HepG2 (cell line): ENCODE measurements around the gene KRT3. TPM values are rescaled to one million over a fixed set of nuclear protein-coding genes. Genes with fewer than 3 reads are reported as not detected.

ENCODE experiments used
- ATAC-seq: fragments of 200-7000 bp; cut with Tn5 transposase; 3 replicates; pipeline ENCODE4 v1.9.1; 2020; ENCODE audit warnings: mild to moderate bottlenecking, moderate library complexity
- BruUV-seq: library from RNA; stranded (reverse); fragments of 400-500 nt; replicated peaks from 2 replicates; lab custom pipeline; 2021; lab: Mats Ljungman, UMichigan
- CTCF ChIA-PET: fragments of 300-600 bp; formaldehyde crosslinking; extraction: SDS; loops from one replicate; lab custom pipeline; 2021; ENCODE audit warnings: low total read pairs, inconsistent platforms, low intra/inter-chr PET ratio; lab: Yijun Ruan, JAX
- POLR2A ChIA-PET: fragments of 350-600 bp; sonication (Branson Sonifier 250); formaldehyde crosslinking; loops from one replicate; lab custom pipeline; 2020; ENCODE audit warnings: antibody characterized with exemption, inconsistent platforms; lab: Yijun Ruan, JAX
- DNase-seq: peaks from one replicate; pipeline ENCODE4 v3.0.0-alpha.2; 2015; ENCODE audit warnings: low spot score
- FAIRE-seq: peaks from 3 replicates; lab custom pipeline; 2011; peaks lifted over from hg19 to GRCh38; lab: Jason Lieb, UNC
- H2AFZ ChIP-seq: one replicate; pipeline ENCODE4 v1.6.1; 2011; ENCODE audit warnings: low read length, inconsistent platforms
- H3K27ac ChIP-seq: fragments of 300-600 bp; 3 replicates; pipeline ENCODE4 v1.8.0; 2011; ENCODE audit warnings: mixed run types, mild to moderate bottlenecking, mixed read lengths, low read length, inconsistent platforms; ENCODE audit not compliant: insufficient read depth; ENCODE audit errors: extremely low read length
- H3K27me3 ChIP-seq, 2 experiments: fragments of 200-600 bp in 1 of 2; 2 replicates in 1 of 2; 3 replicates in 1 of 2; pipeline versions ENCODE4 v1.6.0 to v1.8.0; 2011; ENCODE audit warnings: low read length in 2 of 2, mild to moderate bottlenecking in 2 of 2, moderate library complexity in 2 of 2, inconsistent platforms in 1 of 2; ENCODE audit not compliant: insufficient read depth in 2 of 2, control insufficient read depth in 1 of 2
- H3K36me3 ChIP-seq, 2 experiments: fragments of 200-600 bp in 1 of 2; replicated peaks in 1 of 2; 2 replicates in 1 of 2; 3 replicates in 1 of 2; pipeline versions ENCODE4 v1.5.1 to v1.8.0; 2011; ENCODE audit warnings: low read length in 2 of 2, inconsistent platforms in 1 of 2; ENCODE audit not compliant: insufficient read depth in 2 of 2, control insufficient read depth in 1 of 2
- H3K4me1 ChIP-seq: 2 replicates; pipeline ENCODE4 v1.5.1; 2012; ENCODE audit warnings: low read length, inconsistent platforms; ENCODE audit not compliant: insufficient read depth
- H3K4me2 ChIP-seq: 2 replicates; pipeline ENCODE4 v1.6.0; 2011; ENCODE audit warnings: low read depth, low read length, inconsistent platforms
- H3K4me3 ChIP-seq, 3 experiments: fragments of 200-600 bp in 1 of 3; sonication (generic), shearing (Covaris generic) in 1 of 3; replicated peaks in 1 of 3; 2 replicates each; pipeline ENCODE4 v1.5.1; 2011 to 2016; ENCODE audit warnings: low read length in 3 of 3, inconsistent platforms in 2 of 3, low read depth in 2 of 3, mild to moderate bottlenecking in 2 of 3, control low read depth in 1 of 3, mixed read lengths in 1 of 3; ENCODE audit not compliant: insufficient read depth in 1 of 3
- H3K79me2 ChIP-seq: one replicate; pipeline ENCODE4 v1.6.1; 2011; ENCODE audit warnings: low read length, inconsistent platforms; ENCODE audit not compliant: insufficient read depth
- H3K9ac ChIP-seq: 2 replicates; pipeline ENCODE4 v1.6.0; 2011; ENCODE audit warnings: mild to moderate bottlenecking, low read depth, low read length, inconsistent platforms; ENCODE audit not compliant: insufficient read depth
- H3K9me3 ChIP-seq: 2 replicates; pipeline ENCODE4 v1.5.1; 2012; ENCODE audit warnings: mild to moderate bottlenecking, low read length
- H4K20me1 ChIP-seq: 2 replicates; pipeline ENCODE4 v1.6.0; 2011; ENCODE audit warnings: inconsistent platforms, mild to moderate bottlenecking, low read length, moderate library complexity; ENCODE audit not compliant: insufficient read depth
- GTF2F1 ChIP-seq: fragments of 150-350 bp; IDR thresholded peaks from 2 replicates; pipeline ENCODE4 v1.6.1; 2014; ENCODE audit warnings: low read length
- HCFC1 ChIP-seq: fragments of 150-350 bp; IDR thresholded peaks from 2 replicates; pipeline ENCODE4 v1.6.1; 2014; ENCODE audit warnings: low read depth, low read length
- HNRNPH1 ChIP-seq: fragments of 200-400 bp; formaldehyde crosslinking; optimal IDR thresholded peaks from 2 replicates; pipeline ENCODE3; 2017; ENCODE audit warnings: mild to moderate bottlenecking, low read depth, low read length
- RBFOX2 ChIP-seq: fragments of 200-400 bp; formaldehyde crosslinking; IDR thresholded peaks from 2 replicates; pipeline ENCODE4 v1.6.1; 2017; ENCODE audit warnings: low read depth, mild to moderate bottlenecking, low read length
- SP5 ChIP-seq: IDR thresholded peaks from 2 replicates; pipeline ENCODE4 v1.6.1; 2016; ENCODE audit warnings: low read depth, borderline replicate concordance
- ZBTB8A ChIP-seq: sonication (generic); formaldehyde crosslinking; IDR thresholded peaks from 2 replicates; pipeline ENCODE4 v1.4.0; 2020; ENCODE audit warnings: mild to moderate bottlenecking, low read depth, missing genetic modification reagents, borderline replicate concordance
- ZNF230 ChIP-seq: sonication (generic); formaldehyde crosslinking; IDR thresholded peaks from 2 replicates; pipeline ENCODE4 v1.4.0; 2020; ENCODE audit warnings: mild to moderate bottlenecking, missing genetic modification reagents
- ZNF3 ChIP-seq: IDR thresholded peaks from 2 replicates; pipeline ENCODE4 v1.7.0; 2017; ENCODE audit warnings: inconsistent platforms
- ZNF510 ChIP-seq: sonication (generic); formaldehyde crosslinking; IDR thresholded peaks from 2 replicates; pipeline ENCODE4 v1.4.0; 2020; ENCODE audit warnings: low read depth, mild to moderate bottlenecking, missing genetic modification reagents
- ZNF879 ChIP-seq: sonication (generic); formaldehyde crosslinking; IDR thresholded peaks from 2 replicates; pipeline ENCODE4 v1.8.1; 2023; ENCODE audit warnings: missing genetic modification reagents
- WGBS: methylation state at CpG from one replicate; pipeline ENCODE4 v1.1.6; 2017; ENCODE audit warnings: low lambda C conversion rate; 5-methylcytosine and 5-hydroxymethylcytosine counted together
- in situ Hi-C: cut with HindIII; loops from 2 replicates; pipeline ENCODE4 v1.10.0; 2017; ENCODE audit warnings: low pct_unique_long_range_greater_than_20kb; ENCODE audit not compliant: extremely low pct_ligation_motif_present
- intact Hi-C: fragments of 100-400 bp; cut with micrococcal nuclease; formaldehyde crosslinking; loops from one replicate; pipeline ENCODE4 v1.10.0; 2022; ENCODE audit not compliant: unreplicated experiment
- polyA plus RNA-seq, 8 experiments: library from polyadenylated mRNA; depleted of rRNA in 3 of 8; stranded (reverse) in 7 of 8; unstranded in 1 of 8; fragments of >200 nt; fragmentation: Illumina TruSeq in 4 of 8; extraction: Trizol in 4 of 8; gene quantifications; 2 replicates each; pipeline versions ENCODE4 v1.2.1 to v1.2.3, GENCODE V29; 2011 to 2016; ENCODE audit warnings: low read depth in 4 of 8, missing spikeins in 1 of 8, mixed read lengths in 1 of 8; ENCODE audit not compliant: insufficient read depth in 1 of 8
- total RNA-seq, 5 experiments: library from RNA; depleted of rRNA; stranded (reverse); fragments of >200 nt; fragmentation: Illumina TruSeq; extraction: Trizol; gene quantifications; 2 replicates each; pipeline ENCODE4 v1.2.3, GENCODE V29; 2016; ENCODE audit warnings: low read depth in 1 of 5
- TF ChIP-seq, protein P1 (sequence below): fragments of 450-650 bp; IDR thresholded peaks from 2 replicates; pipeline ENCODE4 v1.6.1; 2016
- TF ChIP-seq, protein P2 (sequence below): sonication (generic); formaldehyde crosslinking; IDR thresholded peaks from 2 replicates; pipeline ENCODE4 v1.5.0; 2020; ENCODE audit warnings: missing genetic modification reagents
- TF ChIP-seq, protein P3 (sequence below): sonication (generic); formaldehyde crosslinking; IDR thresholded peaks from 2 replicates; pipeline ENCODE4 v1.8.0; 2023; ENCODE audit warnings: mild to moderate bottlenecking, missing genetic modification reagents
- TF ChIP-seq, protein P4 (sequence below): sonication (generic); formaldehyde crosslinking; IDR thresholded peaks from 2 replicates; pipeline ENCODE4 v1.4.0; 2020; ENCODE audit warnings: missing genetic modification reagents, borderline replicate concordance
- TF ChIP-seq, protein P5 (sequence below): sonication (generic); formaldehyde crosslinking; IDR thresholded peaks from 2 replicates; pipeline ENCODE4 v1.4.0; 2020; ENCODE audit warnings: missing genetic modification reagents

KRT3 gene
- total and polyA plus RNA-seq, 2 of the 13 experiments (the other 11 are each of a cell fraction or from before 2014, with no cell fraction given): not detected

DNA sequence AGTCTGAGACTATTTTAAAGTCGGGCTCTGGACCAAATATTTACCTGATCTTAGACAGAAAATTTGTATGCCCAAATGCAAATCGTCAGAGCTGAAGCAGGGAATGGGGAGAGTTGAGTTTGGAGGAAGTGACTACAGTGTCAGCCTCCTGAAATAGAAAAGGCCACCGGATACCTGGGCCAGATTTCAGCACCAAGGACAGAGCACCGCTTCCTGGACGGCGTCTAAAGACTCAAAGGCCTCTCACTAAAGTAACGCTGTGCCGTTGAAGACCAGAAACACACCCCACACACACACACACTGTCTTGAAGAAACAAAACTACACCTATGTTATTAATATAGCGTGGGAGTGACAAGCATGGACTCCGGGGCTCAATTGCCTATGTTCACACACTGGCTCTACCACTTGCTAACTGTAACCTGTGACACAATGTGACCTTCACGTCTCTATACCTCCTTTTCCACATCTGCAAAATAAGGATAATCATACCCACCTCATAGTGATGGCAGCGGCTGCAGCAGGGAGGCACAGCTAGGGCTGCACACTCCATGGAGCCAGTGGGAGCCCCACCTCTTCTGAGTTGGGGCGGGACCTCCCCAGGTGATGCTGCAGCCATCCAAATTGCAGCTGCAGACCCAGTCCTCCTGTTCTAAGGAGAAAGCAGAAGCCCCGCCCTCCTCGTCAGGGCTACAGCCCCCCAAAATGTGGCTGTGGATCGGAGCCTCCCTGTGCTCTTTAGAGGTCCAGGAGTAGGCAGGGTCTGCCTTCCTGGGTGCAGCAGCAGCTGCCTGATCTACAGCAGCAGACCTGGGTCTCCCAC, 54.3 kb downstream of the KRT3 start:
- CTCF ChIA-PET: no interaction called here
- Histone ChIP-seq H4K20me1 (no peaks in the 10 kb centered on the region; the same call in 1 of the 2 replicates), H3K36me3 (no peaks in the 10 kb centered on the region), H3K4me3 (no peak overlapping the region), H3K9me3 (no peaks in the 10 kb centered on the region), H3K27me3 (peaks cover 0 to 3% of the 10 kb centered on the region in 2 experiments; a peak in 1 of 5 replicates), H3K9ac (no peak overlapping the region), H3K4me2 (no peak overlapping the region), H3K4me1 (no peaks in the 10 kb centered on the region), H2AFZ (no peak overlapping the region), H3K27ac (no peak overlapping the region), H3K79me2 (no peaks in the 10 kb centered on the region)
- peak; percentile 51 for ATAC-seq
- BruUV-seq: no TSS peak
- POLR2A ChIA-PET: no interaction called here
- FAIRE-seq: peak; percentile 48
- WGBS: 3% methylated on average over 9 of the region's 16 CpGs
- peak; percentile 24 for DNase-seq
- in situ Hi-C loops (no loop called here), intact Hi-C loops (no loop called here)
- TF ChIP-seq ZNF510 (CRISPR knock-in tag) (no peak), HCFC1 (no peak), ZNF230 (no peak), HNRNPH1 (no peak), GTF2F1 (no peak), SP5 (CRISPR knock-in tag) (no peak), RBFOX2 (no peak), ZNF879 (CRISPR knock-in tag) (no peak), ZNF3 (CRISPR knock-in tag) (no peak), ZBTB8A (CRISPR knock-in tag) (no peak)
- TF ChIP-seq, protein P1, sequence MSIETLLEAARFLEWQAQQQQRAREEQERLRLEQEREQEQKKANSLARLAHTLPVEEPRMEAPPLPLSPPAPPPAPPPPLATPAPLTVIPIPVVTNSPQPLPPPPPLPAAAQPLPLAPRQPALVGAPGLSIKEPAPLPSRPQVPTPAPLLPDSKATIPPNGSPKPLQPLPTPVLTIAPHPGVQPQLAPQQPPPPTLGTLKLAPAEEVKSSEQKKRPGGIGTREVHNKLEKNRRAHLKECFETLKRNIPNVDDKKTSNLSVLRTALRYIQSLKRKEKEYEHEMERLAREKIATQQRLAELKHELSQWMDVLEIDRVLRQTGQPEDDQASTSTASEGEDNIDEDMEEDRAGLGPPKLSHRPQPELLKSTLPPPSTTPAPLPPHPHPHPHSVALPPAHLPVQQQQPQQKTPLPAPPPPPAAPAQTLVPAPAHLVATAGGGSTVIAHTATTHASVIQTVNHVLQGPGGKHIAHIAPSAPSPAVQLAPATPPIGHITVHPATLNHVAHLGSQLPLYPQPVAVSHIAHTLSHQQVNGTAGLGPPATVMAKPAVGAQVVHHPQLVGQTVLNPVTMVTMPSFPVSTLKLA: no peak
- TF ChIP-seq, protein P2, sequence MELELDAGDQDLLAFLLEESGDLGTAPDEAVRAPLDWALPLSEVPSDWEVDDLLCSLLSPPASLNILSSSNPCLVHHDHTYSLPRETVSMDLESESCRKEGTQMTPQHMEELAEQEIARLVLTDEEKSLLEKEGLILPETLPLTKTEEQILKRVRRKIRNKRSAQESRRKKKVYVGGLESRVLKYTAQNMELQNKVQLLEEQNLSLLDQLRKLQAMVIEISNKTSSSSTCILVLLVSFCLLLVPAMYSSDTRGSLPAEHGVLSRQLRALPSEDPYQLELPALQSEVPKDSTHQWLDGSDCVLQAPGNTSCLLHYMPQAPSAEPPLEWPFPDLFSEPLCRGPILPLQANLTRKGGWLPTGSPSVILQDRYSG (CRISPR knock-in tag): no peak
- TF ChIP-seq, protein P3, sequence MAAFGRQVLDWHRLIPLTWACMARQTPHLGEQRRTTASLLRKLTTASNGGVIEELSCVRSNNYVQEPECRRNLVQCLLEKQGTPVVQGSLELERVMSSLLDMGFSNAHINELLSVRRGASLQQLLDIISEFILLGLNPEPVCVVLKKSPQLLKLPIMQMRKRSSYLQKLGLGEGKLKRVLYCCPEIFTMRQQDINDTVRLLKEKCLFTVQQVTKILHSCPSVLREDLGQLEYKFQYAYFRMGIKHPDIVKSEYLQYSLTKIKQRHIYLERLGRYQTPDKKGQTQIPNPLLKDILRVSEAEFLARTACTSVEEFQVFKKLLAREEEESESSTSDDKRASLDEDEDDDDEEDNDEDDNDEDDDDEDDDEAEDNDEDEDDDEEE (CRISPR knock-in tag): no peak
- TF ChIP-seq, protein P4, sequence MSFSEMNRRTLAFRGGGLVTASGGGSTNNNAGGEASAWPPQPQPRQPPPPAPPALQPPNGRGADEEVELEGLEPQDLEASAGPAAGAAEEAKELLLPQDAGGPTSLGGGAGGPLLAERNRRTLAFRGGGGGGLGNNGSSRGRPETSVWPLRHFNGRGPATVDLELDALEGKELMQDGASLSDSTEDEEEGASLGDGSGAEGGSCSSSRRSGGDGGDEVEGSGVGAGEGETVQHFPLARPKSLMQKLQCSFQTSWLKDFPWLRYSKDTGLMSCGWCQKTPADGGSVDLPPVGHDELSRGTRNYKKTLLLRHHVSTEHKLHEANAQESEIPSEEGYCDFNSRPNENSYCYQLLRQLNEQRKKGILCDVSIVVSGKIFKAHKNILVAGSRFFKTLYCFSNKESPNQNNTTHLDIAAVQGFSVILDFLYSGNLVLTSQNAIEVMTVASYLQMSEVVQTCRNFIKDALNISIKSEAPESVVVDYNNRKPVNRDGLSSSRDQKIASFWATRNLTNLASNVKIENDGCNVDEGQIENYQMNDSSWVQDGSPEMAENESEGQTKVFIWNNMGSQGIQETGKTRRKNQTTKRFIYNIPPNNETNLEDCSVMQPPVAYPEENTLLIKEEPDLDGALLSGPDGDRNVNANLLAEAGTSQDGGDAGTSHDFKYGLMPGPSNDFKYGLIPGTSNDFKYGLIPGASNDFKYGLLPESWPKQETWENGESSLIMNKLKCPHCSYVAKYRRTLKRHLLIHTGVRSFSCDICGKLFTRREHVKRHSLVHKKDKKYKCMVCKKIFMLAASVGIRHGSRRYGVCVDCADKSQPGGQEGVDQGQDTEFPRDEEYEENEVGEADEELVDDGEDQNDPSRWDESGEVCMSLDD (CRISPR knock-in tag): no peak
- TF ChIP-seq, protein P5, sequence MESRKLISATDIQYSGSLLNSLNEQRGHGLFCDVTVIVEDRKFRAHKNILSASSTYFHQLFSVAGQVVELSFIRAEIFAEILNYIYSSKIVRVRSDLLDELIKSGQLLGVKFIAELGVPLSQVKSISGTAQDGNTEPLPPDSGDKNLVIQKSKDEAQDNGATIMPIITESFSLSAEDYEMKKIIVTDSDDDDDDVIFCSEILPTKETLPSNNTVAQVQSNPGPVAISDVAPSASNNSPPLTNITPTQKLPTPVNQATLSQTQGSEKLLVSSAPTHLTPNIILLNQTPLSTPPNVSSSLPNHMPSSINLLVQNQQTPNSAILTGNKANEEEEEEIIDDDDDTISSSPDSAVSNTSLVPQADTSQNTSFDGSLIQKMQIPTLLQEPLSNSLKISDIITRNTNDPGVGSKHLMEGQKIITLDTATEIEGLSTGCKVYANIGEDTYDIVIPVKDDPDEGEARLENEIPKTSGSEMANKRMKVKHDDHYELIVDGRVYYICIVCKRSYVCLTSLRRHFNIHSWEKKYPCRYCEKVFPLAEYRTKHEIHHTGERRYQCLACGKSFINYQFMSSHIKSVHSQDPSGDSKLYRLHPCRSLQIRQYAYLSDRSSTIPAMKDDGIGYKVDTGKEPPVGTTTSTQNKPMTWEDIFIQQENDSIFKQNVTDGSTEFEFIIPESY (CRISPR knock-in tag): no peak
